ENCODE results near the gene BCL3.
A peak's percentile ranks its signal among the peaks of the same experiment; 100 is the strongest.

The BCL3 gene

GRCh38 chr19:44796701-44797115 is 48.2 kb downstream of the BCL3 start:
- no peak for DNase-seq

GRCh38 chr19:44799627-44800346 is 51.3 kb downstream of the BCL3 start:
- DNase-seq: no peak

GRCh38 chr19:44800461-44800860 is 52.0 kb downstream of the BCL3 start:
- peak; percentile 40 for DNase-seq

DNA sequence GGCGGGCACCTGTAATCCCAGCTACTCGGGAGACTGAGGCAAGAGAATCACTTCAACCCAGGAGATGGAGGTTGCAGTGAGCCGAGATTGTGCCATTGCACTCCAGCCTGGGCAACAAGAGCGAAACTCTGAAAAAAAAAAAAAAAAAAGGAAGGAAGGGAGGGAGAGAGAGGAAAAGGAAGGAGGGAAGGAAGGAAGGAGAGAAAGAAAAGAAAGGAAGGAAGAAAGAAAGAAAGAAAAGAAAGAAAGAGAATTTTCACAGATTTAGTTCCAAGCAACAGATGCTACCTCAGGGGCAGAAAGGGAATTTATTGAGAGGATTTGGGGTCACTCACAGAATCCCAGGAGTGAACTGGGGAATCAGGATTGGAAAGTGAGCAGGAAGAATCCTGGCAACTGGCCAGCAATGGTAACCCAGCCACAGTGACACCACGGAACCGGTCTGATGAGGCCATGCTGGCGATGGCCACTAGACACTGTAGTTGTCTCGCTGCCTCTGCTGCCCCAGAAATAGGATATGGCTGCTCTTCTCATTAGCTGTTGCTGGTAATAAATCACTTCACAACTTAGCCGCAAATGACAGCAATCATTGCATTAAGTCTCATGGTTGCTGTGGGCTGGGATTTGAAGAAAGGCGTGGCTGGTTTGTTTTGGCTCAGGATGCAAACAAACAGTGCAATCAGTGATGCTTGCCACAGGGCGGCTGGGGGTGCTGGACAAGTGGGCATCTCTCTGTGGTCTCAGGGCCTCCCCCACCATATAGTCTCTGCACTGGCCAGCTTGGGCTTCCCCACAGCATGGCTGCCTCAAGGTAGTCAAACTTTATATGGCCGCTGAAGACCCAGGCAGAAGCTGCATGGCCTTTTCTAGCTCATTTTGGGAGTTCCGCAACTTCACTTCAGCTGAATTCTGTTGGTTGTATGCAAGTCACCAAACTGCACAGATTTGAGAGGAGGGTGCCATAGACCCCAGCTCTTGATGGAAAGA is 55.2 kb downstream of the BCL3 start:
- DNase-seq: no peak

GRCh38 chr19:44806291-44806690 is 57.8 kb downstream of the BCL3 start:
- DNase-seq: no peak

DNA sequence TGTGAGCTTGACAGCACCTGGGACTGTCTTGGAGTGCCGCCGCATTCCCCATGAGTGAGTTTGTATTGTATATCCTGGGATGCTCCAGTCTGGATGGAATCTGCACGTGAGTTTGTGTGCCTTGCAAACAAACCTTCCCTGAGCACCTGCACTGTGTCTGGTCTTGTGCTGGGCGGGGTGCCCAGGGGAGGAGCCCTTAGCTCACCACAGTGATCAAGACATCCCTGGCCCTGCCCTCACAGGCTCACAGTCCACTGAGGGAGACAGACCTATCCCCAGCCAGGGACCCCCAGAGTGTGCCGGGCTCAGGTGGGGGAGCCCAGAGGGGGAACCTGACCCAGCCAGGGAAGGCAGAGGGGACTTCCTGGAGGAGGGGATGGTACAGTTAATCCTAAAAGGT is 58.7 kb downstream of the BCL3 start:
- no peak for DNase-seq

GRCh38 chr19:44807652-44808462 is 59.3 kb downstream of the BCL3 start:
- no peak for DNase-seq

DNA sequence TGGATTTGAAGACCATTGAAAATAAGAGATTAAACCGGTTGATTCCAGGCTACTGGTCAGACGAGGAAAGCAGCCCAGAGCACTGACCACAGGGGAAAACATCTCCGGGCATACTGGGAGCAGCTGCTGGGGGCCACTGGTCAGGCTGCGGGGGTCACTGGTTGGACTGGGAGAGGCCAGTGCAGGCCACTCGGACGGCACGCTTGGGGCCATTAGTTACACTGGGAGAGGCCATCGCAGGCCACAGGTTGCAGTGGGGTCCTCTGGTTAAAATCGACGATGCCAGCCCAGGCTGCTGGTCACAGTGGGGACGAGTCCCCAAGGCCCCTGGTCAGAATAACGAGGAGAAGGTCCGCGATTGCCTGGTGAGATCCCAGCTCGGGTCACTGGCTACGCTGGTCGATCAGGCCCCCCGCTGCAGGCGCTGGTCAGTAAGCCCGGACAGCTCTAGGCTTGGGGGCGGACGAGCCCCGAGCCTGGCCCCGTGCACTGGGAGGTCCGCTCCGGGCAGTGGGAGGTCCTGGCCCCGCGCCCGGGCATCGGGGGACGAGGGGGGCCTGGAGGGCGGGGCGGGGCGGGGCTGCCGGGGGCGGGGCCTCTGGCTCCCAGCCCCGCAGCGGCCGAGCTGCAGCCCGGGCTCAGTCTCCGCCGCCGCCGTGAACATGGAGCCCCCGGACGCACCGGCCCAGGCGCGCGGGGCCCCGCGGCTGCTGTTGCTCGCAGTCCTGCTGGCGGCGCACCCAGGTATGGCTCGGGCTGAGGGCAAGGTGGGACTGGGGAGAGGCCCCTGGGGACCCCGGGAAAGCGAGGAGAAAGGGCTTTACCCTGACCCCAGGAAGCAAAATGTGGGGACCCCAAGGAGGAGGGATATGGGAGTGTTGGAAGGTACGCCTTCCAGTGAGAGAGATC is 60.2 kb downstream of the BCL3 start, which contains the start of gene BCAM:
Gene BCAM (plus strand): TSS at position 641 of the 909 bp plus-strand sequence. CDS start 22 bp downstream, at position 663.
- no peak for DNase-seq
